ENCODE results near the gene SLC17A3. TPM values are rescaled to one million over a fixed set of nuclear protein-coding genes. Genes with fewer than 3 reads are reported as not detected.

The SLC17A3 gene
- total RNA-seq, 1 experiment from 2014 or later = not detected

DNA sequence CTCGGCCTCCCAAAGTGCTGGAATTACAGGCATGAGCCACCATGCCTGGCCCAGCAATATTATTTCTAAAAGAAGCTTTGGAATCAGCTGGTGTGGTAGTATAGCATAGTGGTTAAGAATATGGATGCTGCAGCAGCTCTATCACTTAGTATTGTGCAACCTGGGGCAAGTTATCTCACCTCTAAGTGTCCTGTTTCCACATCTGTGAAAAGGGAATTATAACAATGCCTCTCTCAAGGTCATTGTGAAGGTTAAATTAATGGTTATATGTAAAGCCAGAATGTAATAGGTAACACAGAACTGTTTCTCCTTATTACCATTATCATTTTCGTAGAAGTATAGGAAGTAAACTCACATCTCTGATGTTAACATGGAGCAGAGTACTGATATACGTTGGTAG is 42.3 kb upstream of the SLC17A3 start:
- Histone ChIP-seq H3K4me3 (ENCODE audit: low read length) (no peak overlapping the region), H3K27ac (ENCODE audit: low read length) (no peak overlapping the region), H3K79me2 (ENCODE audit: low read length) (no peaks in the 10 kb centered on the region), H3K4me1 (ENCODE audit: insufficient read depth, low read length) (no peaks in the 10 kb centered on the region), H3K9me3 (ENCODE audit: low read length) (no peaks in the 10 kb centered on the region), H4K20me1 (ENCODE audit: low read length) (no peaks in the 10 kb centered on the region), H3K27me3 (ENCODE audit: low read length) (peaks cover 16% of the 10 kb centered on the region; the same call in 1 of the 2 replicates), H3F3A (ENCODE audit: low read length, unreplicated experiment) (no peaks in the 10 kb centered on the region), H3K36me3 (ENCODE audit: low read depth, low read length) (no peaks in the 10 kb centered on the region), H3K9ac (ENCODE audit: low read length) (no peak overlapping the region), H3K4me2 (ENCODE audit: low read length) (no peak overlapping the region), H2AFZ (ENCODE audit: low read length) (no peak overlapping the region), H3K9me2 (replicated peaks; ENCODE audit: low read length) (no peaks in the 10 kb centered on the region)
- ATAC-seq (no peak), DNase-seq (no peak)
- ChIA-PET CTCF (no interaction called here), POLR2A (ENCODE audit: unreplicated experiment) (no interaction called here)
- no TSS peak for BruUV-seq (replicated peaks)
- TF ChIP-seq EZH2 (IDR thresholded peaks at IDR 0.05; ENCODE audit: low read length, unreplicated experiment) (no peak), EZH2phosphoT487 (IDR thresholded peaks at IDR 0.05; ENCODE audit: borderline replicate concordance, low read length) (no peak)
- TF ChIP-seq, protein P1, sequence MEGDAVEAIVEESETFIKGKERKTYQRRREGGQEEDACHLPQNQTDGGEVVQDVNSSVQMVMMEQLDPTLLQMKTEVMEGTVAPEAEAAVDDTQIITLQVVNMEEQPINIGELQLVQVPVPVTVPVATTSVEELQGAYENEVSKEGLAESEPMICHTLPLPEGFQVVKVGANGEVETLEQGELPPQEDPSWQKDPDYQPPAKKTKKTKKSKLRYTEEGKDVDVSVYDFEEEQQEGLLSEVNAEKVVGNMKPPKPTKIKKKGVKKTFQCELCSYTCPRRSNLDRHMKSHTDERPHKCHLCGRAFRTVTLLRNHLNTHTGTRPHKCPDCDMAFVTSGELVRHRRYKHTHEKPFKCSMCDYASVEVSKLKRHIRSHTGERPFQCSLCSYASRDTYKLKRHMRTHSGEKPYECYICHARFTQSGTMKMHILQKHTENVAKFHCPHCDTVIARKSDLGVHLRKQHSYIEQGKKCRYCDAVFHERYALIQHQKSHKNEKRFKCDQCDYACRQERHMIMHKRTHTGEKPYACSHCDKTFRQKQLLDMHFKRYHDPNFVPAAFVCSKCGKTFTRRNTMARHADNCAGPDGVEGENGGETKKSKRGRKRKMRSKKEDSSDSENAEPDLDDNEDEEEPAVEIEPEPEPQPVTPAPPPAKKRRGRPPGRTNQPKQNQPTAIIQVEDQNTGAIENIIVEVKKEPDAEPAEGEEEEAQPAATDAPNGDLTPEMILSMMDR (conservative IDR thresholded peaks at IDR 0.05; ENCODE audit: low read depth, low read length) = no peak
- intact Hi-C loops (cut with micrococcal nuclease) = no loop called here

DNA sequence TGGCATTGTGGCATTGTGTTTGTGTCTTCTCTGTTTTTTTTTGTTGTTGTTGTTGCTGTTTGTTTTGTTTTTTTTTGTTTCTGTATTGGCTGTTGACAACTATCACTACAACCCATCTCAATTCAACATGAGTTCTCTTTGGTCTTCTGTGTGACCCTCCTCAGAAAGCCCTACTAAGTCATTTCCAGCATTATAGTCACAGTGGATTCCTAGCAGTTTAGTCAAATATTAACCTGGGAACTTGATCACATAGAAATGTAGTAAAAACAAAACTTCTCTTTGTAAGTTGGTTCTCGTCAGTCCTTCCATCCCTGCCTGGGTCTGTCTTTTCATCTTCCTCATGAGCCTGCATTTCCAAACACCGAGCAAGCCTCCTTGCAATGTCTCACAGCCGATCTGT is 39.7 kb upstream of the SLC17A3 start:
- ATAC-seq (no peak), DNase-seq (no peak)
- Histone ChIP-seq H3K27ac (ENCODE audit: low read length) (no peak overlapping the region), H2AFZ (ENCODE audit: low read length) (no peak overlapping the region), H3K4me1 (ENCODE audit: insufficient read depth, low read length) (no peaks in the 10 kb centered on the region), H3K4me2 (ENCODE audit: low read length) (no peak overlapping the region), H3K4me3 (ENCODE audit: low read length) (no peak overlapping the region), H3K9ac (ENCODE audit: low read length) (no peak overlapping the region), H3K9me3 (ENCODE audit: low read length) (no peaks in the 10 kb centered on the region), H3K27me3 (ENCODE audit: low read length) (peaks cover 18% of the 10 kb centered on the region; the same call in 1 of the 2 replicates), H3K9me2 (replicated peaks; ENCODE audit: low read length) (no peaks in the 10 kb centered on the region), H4K20me1 (ENCODE audit: low read length) (no peaks in the 10 kb centered on the region), H3F3A (ENCODE audit: low read length, unreplicated experiment) (no peaks in the 10 kb centered on the region), H3K36me3 (ENCODE audit: low read depth, low read length) (no peaks in the 10 kb centered on the region), H3K79me2 (ENCODE audit: low read length) (no peaks in the 10 kb centered on the region)
- ChIA-PET CTCF (no interaction called here), POLR2A (ENCODE audit: unreplicated experiment) (no interaction called here)
- no TSS peak for BruUV-seq (replicated peaks)
- intact Hi-C loops (cut with micrococcal nuclease) = no loop called here
- TF ChIP-seq EZH2phosphoT487 (IDR thresholded peaks at IDR 0.05; ENCODE audit: borderline replicate concordance, low read length) (no peak), EZH2 (IDR thresholded peaks at IDR 0.05; ENCODE audit: low read length, unreplicated experiment) (no peak)
- TF ChIP-seq, protein P1 (conservative IDR thresholded peaks at IDR 0.05; ENCODE audit: low read depth, low read length) = no peak

DNA sequence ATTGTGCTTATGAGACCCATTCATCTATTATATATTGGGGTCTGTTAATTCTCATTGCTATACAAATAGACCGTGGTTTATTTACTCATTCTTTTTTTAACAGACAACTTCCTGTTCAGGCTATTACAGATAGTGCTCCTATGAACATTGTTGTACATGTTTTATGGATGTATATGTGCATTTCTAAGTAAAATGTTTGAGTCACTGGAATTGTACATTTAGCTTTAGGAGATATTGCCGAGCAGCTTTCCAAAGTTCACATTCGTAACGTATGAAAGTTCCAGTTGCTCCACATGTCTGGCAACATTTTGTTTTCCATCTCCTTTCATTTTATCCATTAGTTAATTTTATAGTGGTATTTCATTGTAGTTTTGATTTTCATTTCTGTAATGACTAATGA is 37.3 kb upstream of the SLC17A3 start:
- POLR2A ChIA-PET (ENCODE audit: unreplicated experiment) = no interaction called here
- BruUV-seq (replicated peaks) = no TSS peak
- H3K27ac ChIP-seq (ENCODE audit: low read length) = no peak overlapping the region
- no peak overlapping the region for H2AFZ ChIP-seq (ENCODE audit: low read length)
- no peak overlapping the region for H3K9ac ChIP-seq (ENCODE audit: low read length)
- no peaks in the 10 kb centered on the region for H3K9me2 ChIP-seq (replicated peaks; ENCODE audit: low read length)
- ATAC-seq (no peak), DNase-seq (no peak)
- H3K4me1 ChIP-seq (ENCODE audit: insufficient read depth, low read length) = no peaks in the 10 kb centered on the region
- TF ChIP-seq, protein P1 (conservative IDR thresholded peaks at IDR 0.05; ENCODE audit: low read depth, low read length) = no peak
- no peak for TF ChIP-seq EZH2 (IDR thresholded peaks at IDR 0.05; ENCODE audit: low read length, unreplicated experiment)
- no peak for TF ChIP-seq EZH2phosphoT487 (IDR thresholded peaks at IDR 0.05; ENCODE audit: borderline replicate concordance, low read length)
- intact Hi-C loops (cut with micrococcal nuclease) = no loop called here
- no peak overlapping the region for H3K4me3 ChIP-seq (ENCODE audit: low read length)
- no peaks in the 10 kb centered on the region for H3K9me3 ChIP-seq (ENCODE audit: low read length)
- 0 out of 2 replicates have a peak, but pooled peaks cover 3% of the 10 kb centered on the region for H4K20me1 ChIP-seq (ENCODE audit: low read length)
- H3F3A ChIP-seq (ENCODE audit: low read length, unreplicated experiment) = no peaks in the 10 kb centered on the region
- CTCF ChIA-PET = no interaction called here
- no peaks in the 10 kb centered on the region for H3K79me2 ChIP-seq (ENCODE audit: low read length)
- no peak overlapping the region for H3K4me2 ChIP-seq (ENCODE audit: low read length)
- no peaks in the 10 kb centered on the region for H3K36me3 ChIP-seq (ENCODE audit: low read depth, low read length)
- peaks cover 33% of the 10 kb centered on the region for H3K27me3 ChIP-seq (ENCODE audit: low read length)

Data from PC-3 (cell line).